Measurements from ENCODE around the gene CISTR.

The CISTR gene

GRCh38 chr12:53743266-53744129 is 8.3 kb downstream of the CISTR start:
- DNase-seq (ENCODE audit: low spot score), result peak; percentile 79

DNA sequence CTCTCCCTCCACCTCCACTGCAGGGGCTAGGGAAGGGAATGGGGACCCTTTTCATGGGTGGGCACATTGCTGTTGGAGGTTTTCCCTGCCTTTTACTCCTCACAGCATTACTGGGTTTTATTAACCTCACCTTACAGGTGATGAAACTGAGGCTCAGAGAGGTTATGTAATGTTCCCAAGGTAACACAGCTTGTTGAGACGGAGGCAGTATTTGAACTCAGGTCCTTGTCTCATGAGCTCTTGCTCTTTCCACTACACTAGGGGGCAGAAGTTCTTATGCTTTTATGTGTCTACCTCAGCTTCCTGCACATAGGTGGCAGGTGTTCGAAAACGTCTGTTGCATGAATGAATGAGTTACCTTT is 11.7 kb downstream of the CISTR start:
- no peak for DNase-seq (ENCODE audit: low spot score)

DNA sequence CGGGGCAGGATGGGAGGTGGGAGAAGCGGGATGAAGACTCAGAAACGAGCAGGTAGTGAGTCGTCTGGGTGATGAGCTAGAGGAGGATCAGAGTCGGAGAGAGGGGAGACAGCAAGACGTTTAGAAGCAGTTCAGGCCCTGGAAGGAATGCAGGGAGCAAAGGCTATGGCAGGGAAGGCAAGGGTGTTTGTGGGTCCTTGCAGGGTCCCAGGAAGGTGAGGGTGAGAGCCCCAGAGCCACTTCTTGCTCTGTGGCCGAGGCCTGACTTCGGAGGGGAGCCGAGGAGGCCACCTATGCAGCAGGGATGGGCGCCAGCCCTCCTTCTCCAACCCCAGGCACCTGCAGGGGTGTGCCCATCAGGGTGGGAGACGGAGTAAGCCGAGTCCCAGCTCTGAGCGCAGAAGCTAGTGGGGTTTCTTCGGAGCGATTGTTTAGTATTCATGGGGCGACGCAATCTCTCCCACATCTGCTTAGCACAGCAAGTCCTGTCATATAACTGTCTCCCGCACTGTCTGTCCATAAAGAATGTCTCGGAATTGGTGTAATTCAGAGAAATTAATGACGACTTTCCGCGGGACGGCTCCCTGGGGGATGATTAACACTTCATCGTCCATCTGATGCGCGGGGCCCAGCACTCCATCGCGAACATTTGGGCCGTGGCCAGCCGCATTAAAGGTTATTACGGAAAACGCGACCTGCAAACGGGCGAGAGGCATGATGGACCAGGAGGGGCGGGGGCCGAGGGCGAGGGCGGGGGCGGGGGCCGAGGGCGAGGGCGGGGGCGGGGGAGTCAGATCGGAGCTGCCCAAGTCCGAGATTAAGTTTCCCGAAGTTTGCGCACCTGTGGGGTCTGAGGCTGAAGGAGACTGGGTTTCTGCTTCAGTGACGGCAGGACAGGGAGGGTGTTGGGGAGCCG is 12.3 kb downstream of the CISTR start:
- no peak for DNase-seq (ENCODE audit: low spot score)

GRCh38 chr12:53738406-53739213 is 13.2 kb downstream of the CISTR start:
- DNase-seq (ENCODE audit: low spot score), result no peak

DNA sequence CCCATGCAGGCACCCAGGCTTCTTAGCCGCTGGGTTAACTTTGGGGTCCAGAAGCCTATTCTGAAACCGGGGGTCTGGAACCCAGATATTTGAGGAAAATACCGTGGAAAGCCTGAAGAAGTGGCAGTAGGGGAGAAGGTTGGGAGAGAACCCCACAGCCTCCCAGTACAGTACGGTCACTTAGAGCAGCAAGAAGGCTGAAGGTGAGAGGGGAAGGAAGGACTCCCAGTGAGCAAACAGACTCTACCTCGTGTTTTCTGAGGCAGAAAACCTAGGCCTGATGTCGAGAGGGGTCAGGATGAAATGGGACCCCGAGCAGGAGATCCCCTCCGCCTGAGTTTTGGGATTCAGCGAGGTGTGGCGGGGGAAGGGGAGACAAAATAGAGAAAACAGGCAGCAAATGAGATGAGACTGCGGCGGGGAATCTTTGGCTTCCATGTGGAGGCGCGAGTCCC is 13.8 kb downstream of the CISTR start:
- DNase-seq (ENCODE audit: low spot score), result no peak

DNA sequence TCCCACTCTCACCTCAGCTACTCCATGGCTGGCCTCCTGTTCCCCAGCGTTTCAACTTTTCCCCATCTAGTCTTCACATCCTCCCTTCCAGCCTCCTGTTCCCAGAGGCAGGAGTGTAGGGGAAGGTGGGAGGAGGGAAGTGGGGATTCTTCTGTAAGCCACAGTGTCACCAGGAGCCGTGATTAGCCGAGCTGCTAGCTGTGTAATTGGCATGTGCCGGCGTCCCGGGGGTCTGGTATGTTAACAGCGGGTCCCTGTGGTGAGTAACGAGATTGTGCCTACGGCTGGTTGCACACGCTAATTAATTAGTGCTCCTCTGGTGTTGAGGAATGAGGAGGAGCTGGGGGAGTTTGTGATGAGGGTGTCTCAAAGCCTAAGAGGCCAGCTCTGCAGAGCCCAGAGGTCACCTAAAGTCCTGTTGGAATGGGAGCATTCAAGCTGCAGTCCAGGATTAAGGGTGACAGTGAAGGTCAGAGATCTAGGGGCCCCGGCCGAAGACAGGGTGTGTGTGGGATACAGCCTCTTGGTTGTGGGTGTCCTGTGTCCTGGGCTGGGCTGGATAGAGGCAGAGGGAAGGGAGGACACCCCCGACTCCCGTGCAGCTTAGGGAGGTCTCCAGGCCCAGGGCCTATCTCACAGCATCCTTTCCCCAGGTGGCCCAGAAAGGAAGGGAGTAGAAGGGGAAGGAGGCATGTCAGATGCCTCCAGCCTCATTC is 14.5 kb downstream of the CISTR start:
- DNase-seq (ENCODE audit: low spot score), result no peak

DNA sequence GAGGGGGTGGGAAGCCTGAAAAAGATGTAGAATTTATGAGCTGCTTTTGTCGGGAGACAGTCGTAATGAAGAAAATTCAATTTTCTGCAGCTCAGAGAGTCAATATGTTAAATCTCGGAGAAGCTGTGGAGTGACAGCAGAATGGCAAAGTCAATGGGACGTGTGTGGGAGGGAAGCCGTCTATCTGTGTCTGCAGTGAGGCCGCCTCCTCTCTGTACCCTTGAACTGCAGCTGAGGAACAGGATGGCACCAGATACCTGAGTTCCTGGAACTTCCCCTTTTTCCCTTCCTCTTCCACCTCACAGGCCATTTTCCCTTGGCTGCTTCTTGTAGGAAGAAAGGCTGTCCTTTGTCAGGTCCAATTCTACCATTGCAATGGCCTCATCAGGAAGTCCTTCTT is 15.2 kb downstream of the CISTR start:
- DNase-seq (ENCODE audit: low spot score), result no peak

DNA sequence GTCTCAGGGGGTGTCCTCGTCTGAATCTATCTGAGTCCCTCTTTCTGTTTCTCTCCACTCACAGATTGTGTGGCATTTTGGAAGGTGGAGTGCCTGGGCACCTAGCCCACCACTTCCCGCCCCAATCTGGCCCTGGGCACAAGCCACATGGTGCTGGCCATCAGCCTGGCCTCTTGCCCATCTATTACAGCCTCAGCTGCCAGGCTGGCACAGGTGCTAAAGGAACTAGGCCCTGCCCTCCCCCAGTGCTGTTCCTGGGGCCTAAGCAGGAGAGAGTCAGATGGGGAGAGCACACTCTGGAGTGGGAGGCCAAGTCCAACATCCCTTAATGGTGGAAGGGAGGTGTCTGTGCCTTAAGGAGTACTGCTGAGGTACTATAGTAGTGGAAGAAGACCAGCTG is 16.2 kb downstream of the CISTR start:
- no peak for DNase-seq (ENCODE audit: low spot score)

DNA sequence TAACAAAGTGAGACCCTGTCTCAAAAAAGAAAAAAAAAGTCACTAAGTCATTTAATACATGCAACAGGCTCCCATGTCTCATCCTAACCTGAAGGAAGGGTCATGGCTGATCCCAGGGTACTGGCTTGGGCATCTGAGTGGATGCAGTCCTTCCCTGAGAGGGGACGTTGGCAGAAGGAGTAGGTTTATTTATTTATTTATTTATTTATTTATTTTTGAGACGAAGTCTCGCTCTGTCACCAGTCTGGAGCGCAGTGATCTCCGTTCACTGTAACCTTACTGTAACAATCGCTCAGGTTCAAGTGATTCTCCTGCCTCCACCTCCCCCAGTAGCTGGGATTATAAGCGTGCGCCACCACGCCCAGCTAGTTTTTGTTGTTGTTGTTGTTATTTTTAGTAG is 17.4 kb downstream of the CISTR start:
- DNase-seq (ENCODE audit: low spot score), result no peak

DNA sequence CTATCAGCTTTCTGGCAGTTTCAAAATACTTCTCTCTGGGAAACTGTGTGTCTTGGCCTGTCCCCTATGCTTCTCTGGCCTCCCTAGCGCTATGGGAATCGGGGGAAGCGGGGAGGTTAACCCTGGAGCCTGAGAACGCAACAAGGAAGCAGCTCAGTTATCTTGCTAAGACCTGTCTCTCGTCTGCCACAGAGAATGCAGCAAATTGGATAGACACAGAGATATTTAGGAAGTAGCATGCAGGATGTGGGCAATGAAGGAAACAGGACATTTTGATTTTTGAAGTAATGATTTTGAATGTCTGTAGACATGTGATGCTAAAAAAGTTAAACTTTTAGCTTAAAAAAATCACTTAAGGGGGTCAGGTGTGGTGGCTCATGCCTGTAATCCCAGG is 18.0 kb downstream of the CISTR start:
- no peak for DNase-seq (ENCODE audit: low spot score)

GRCh38 chr12:53733051-53733806 is 18.6 kb downstream of the CISTR start:
- DNase-seq (ENCODE audit: low spot score), result no peak

GRCh38 chr12:53729644-53730043 is 22.1 kb downstream of the CISTR start:
- no peak for DNase-seq (ENCODE audit: low spot score)

DNA sequence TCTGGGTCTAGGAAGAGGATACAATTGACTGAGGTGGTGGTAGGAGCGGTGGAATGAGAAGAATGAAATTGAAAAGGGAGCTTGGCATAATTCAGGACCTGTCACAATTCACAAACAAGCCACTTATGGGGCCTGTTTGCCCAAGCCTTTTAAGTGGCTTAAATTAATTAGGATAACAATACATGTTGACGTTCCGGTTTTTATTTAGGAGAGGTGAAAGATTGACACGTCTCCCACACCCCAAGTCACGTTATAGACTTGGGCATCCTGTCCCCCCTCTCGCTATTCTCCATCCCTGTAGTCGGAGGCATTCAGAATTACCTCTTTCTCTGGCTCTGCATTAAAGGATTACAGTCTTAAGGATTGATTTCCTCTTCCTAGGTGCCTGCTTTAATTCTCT is 23.6 kb downstream of the CISTR start:
- no peak for DNase-seq (ENCODE audit: low spot score)

DNA sequence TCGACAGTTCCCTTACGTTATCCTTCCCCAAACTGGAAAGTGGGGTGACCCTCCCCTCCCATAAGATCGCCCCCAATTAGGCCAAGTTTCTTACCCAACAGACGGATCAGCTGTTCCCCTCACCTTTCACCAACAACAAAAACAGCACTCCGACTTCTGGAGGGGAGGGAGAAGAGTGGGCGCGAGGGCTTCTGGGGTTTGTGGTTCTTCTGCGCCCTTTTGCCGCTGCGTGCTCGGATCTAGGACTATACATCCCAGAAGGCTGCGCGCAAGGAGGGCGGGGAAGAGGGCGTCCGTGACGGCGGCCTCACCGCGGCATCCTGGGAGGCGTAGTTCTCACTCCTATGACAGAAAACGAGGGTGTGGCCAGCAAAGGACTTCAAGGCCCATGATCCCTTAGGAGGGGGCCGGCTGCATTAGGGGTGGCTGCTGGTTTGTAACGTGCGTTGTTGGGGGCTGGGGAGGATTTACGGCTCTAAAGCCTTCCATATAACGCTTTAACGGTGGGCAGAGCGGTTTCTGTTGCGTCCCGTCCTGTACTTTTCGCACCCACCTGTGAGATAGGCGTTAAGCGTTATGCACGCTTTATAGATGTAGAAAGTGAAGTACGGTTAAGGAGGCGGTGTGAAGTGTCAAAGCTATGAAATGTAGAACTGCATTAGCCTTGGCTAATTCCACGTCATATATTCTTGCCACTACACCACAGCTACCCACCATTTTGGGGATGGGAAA is 24.3 kb downstream of the CISTR start, which contains the start of gene CALCOCO1:
Gene CALCOCO1 (minus strand): TSS at position 143 of the 732 bp plus-strand sequence. CDS start 2,210 bp downstream, outside the sequence.
- peak; percentile 99 for DNase-seq (ENCODE audit: low spot score)

GRCh38 chr12:53726946-53727309 is 24.9 kb downstream of the CISTR start:
- DNase-seq (ENCODE audit: low spot score), result no peak

- DNase-seq (ENCODE audit: low spot score), result no peak
These were observed 25.4 kb downstream of the CISTR start for GRCh38 chr12:53726341-53726740.

- DNase-seq (ENCODE audit: low spot score), result peak; percentile 36
These were observed 26.0 kb downstream of the CISTR start for GRCh38 chr12:53725824-53726223.

DNA sequence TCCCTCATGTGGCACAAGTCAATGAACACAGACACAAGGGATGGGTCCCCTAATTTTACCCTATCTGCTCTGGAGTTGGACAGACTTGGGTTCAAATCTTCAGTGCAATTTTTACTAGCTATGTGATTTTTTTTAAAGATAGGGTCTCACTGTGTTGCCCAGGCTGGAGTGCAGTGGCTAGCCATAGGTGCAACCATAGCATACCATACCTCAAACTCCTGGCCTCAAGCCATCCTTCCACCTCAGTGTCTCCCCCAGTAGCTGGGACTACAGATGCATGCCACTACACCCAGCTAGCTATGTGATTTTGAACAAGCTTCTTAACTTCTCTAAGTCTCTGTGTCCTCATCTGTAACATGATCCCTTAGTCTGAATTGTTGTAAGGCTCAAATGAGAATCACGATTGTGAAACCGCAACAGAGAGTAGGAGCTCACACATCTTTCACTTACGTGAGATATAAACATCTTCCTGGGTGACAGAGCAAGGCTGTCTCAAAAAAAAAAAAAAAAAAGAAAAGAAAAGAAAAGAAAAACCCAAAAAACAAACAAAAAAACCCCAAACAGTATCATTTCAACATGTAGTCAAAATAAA is 29.2 kb downstream of the CISTR start:
- no peak for DNase-seq (ENCODE audit: low spot score)

GRCh38 chr12:53720946-53721345 is 30.8 kb downstream of the CISTR start:
- no peak for DNase-seq (ENCODE audit: low spot score)

DNA sequence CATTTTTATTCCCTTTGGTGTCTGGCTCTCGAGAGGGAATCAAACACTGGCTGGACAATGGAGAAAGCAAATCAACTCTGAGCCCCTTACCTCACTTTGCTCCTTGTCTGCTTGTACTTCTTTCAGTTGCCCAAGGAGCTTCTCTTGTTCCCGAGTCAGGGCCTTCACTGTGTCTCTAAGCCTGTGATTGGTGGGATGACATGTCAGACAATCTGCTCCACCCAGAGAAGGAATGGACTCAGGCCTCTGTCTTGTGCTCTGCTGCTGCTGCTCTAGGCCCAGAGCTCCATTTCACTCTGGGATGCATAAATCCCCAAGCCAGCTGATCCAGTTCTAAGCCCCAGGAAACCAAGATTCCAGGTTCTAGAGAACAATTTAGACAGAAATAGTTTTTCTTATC is 32.1 kb downstream of the CISTR start:
- no peak for DNase-seq (ENCODE audit: low spot score)
